Epithelial cell of proximal tubule (primary cell): ENCODE measurements around the gene TMEM131L. TPM values are rescaled to one million over a fixed set of nuclear protein-coding genes. Genes with fewer than 3 reads are reported as not detected.
A peak's percentile ranks its signal among the peaks of the same experiment; 100 is the strongest.

Experiments used
- DNase-seq: peaks from one replicate; pipeline ENCODE4 v3.0.0-alpha.2; 2011; ENCODE audit warnings: low read depth
- H3K4me3 ChIP-seq: 2 replicates; pipeline ENCODE4 v1.5.1; 2011; ENCODE audit warnings: low read depth, mild to moderate bottlenecking, low read length
- CTCF ChIP-seq: conservative IDR thresholded peaks from 2 replicates; pipeline ENCODE4 v1.5.1; 2012; ENCODE audit warnings: low read depth, mild to moderate bottlenecking, low read length
- total RNA-seq: library from RNA; depleted of rRNA; stranded (reverse); fragments of >200 nt; gene quantifications from 2 replicates; pipeline ENCODE4 v1.2.3, GENCODE V29; 2015

The TMEM131L gene
- total RNA-seq, 1 donor from 2014 or later = 4.5 TPM

GRCh38 chr4:153421941-153422340 lies 44.2 kb upstream of the TMEM131L start:
- no peak for DNase-seq
- TF ChIP-seq CTCF = no peak
- H3K4me3 ChIP-seq = no peak overlapping the region

- no peak for DNase-seq
- no peak for TF ChIP-seq CTCF
Measured at GRCh38 chr4:153426207-153426885, 39.8 kb upstream of the TMEM131L start.

GRCh38 chr4:153427363-153428071 lies 38.6 kb upstream of the TMEM131L start:
- no peak for DNase-seq
- H3K4me3 ChIP-seq = no peak overlapping the region

More at GRCh38 chr4:153426207-153426885, 39.8 kb upstream of the TMEM131L start:
- H3K4me3 ChIP-seq = no peak overlapping the region

GRCh38 chr4:153428941-153429475 lies 37.2 kb upstream of the TMEM131L start:
- no peak overlapping the region for H3K4me3 ChIP-seq
- DNase-seq = no peak
- TF ChIP-seq CTCF = no peak

More at GRCh38 chr4:153427363-153428071, 38.6 kb upstream of the TMEM131L start:
- no peak for TF ChIP-seq CTCF

GRCh38 chr4:153432965-153433753 lies 33.0 kb upstream of the TMEM131L start:
- H3K4me3 ChIP-seq = no peak overlapping the region
- TF ChIP-seq CTCF = peak; percentile 59
- DNase-seq = peak; percentile 2

GRCh38 chr4:153433754-153434105 lies 32.4 kb upstream of the TMEM131L start:
- no peak for TF ChIP-seq CTCF
- no peak overlapping the region for H3K4me3 ChIP-seq
- DNase-seq = no peak
